Activated CD4-positive, alpha-beta T cell treated with anti-CD3 and anti-CD28 coated beads, Interleukin-10, Interleukin-2, amounts not matched to agents 100 ng/mL and 50 ng/mL, durations not matched to agents 16 hours and 8 hours (primary cell): Measurements from ENCODE around the gene FCGR1A.
"Not testable (repeated sequence)": the region's sequence is repeated elsewhere in the genome, so short reads cannot be mapped to it uniquely, and the experiment has no call there.

Experiments used
- DNase-seq: peaks from one replicate; pipeline ENCODE4 v3.0.0-alpha.2; 2020

Gene FCGR1A

DNA sequence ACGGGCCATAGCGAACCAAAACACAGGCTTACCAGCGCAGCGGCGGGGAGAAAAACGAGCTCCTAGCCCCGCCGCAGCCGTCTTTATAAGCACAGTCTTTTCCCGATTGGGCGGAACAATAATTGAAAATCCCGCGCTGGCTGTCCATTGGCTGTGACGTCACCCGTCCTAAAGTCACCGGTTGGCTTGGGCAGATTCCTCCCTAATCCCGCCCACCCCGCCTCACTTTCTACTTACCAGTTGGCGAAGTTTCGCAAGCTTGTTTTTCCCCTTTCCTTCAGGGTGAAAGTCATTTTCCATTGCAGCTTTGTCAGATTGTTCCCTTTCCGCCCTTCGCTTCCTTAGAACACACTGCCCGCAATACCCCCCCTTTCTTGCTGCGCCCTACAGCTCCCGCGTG, 58.7 kb downstream of the FCGR1A start:
- not testable (repeated sequence) for DNase-seq
